MM.1S (cell line): ENCODE measurements around the gene CASKIN1.

Experiments used
- EZH2phosphoT487 ChIP-seq: fragments of 300-600 bp; sonication (generic); IDR thresholded peaks from 2 replicates; pipeline ENCODE4 v1.6.1; 2018; ENCODE audit warnings: antibody characterized with exemption, low read length
- TF ChIP-seq, protein P1 (sequence below): fragments of 300-600 bp; sonication (generic); IDR thresholded peaks from 2 replicates; pipeline ENCODE4 v1.5.1; 2016; ENCODE audit warnings: antibody characterized with exemption, low read length, mixed read lengths

DNA sequence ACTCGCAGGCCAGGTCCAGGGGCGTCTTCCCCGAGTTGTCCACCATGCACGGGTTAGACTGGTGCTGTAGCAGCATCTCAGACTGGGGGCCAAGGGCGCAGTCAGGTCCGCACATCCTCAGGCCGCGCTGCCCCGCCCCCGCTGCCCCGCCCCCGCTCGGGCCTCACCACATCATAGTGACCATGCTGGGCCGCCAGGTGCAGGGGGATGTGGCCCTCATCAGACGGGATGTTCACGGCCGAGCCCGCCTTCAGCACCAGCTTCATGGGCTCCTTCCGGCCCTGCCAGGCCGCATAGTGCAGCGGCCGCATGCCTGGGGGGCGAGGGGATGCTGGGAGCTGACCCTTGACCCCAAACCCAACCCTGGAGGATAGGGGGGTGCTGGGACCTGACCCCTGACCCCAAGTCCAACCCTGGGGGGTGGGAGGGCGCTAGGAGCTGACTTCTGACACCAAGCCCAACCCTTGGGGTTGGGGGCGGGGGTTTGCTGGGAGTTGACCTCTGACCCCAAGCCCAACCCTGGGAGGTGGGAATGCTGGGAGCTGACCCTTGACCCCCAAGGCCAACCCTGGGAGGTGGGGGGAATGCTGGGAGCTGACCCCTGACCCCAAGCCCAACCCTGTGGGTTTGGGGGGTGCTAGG is 7.0 kb downstream of the CASKIN1 start:
- TF ChIP-seq, protein P1, sequence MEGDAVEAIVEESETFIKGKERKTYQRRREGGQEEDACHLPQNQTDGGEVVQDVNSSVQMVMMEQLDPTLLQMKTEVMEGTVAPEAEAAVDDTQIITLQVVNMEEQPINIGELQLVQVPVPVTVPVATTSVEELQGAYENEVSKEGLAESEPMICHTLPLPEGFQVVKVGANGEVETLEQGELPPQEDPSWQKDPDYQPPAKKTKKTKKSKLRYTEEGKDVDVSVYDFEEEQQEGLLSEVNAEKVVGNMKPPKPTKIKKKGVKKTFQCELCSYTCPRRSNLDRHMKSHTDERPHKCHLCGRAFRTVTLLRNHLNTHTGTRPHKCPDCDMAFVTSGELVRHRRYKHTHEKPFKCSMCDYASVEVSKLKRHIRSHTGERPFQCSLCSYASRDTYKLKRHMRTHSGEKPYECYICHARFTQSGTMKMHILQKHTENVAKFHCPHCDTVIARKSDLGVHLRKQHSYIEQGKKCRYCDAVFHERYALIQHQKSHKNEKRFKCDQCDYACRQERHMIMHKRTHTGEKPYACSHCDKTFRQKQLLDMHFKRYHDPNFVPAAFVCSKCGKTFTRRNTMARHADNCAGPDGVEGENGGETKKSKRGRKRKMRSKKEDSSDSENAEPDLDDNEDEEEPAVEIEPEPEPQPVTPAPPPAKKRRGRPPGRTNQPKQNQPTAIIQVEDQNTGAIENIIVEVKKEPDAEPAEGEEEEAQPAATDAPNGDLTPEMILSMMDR = no peak
- TF ChIP-seq EZH2phosphoT487 = no peak
